GM19193 (cell line): ENCODE results near the gene SND1.

Source experiments
- POLR2A ChIP-seq: IDR thresholded peaks from 4 replicates; pipeline ENCODE4 v1.6.1; 2011; ENCODE audit not compliant: insufficient read depth, insufficient read length; ENCODE audit errors: extremely low read depth

SND1 gene

GRCh38 chr7:127760436-127761031, 108.5 kb downstream of the SND1 start:
- TF ChIP-seq POLR2A = no peak

- TF ChIP-seq POLR2A = no peak
These were observed 109.2 kb downstream of the SND1 start for GRCh38 chr7:127761196-127761595.

GRCh38 chr7:127764681-127765080, 112.7 kb downstream of the SND1 start:
- no peak for TF ChIP-seq POLR2A

GRCh38 chr7:127765150-127765549, 113.2 kb downstream of the SND1 start:
- TF ChIP-seq POLR2A = no peak

GRCh38 chr7:127766831-127767459, 115.0 kb downstream of the SND1 start:
- no peak for TF ChIP-seq POLR2A

- TF ChIP-seq POLR2A = no peak
These were observed 116.2 kb downstream of the SND1 start for GRCh38 chr7:127768241-127768640.

GRCh38 chr7:127769137-127769536, 117.1 kb downstream of the SND1 start:
- TF ChIP-seq POLR2A = no peak

GRCh38 chr7:127769696-127770400, 117.9 kb downstream of the SND1 start:
- no peak for TF ChIP-seq POLR2A

- no peak for TF ChIP-seq POLR2A
These were observed 118.9 kb downstream of the SND1 start for GRCh38 chr7:127770885-127771284.

- TF ChIP-seq POLR2A = no peak
These were observed 119.7 kb downstream of the SND1 start for GRCh38 chr7:127771707-127772106.

GRCh38 chr7:127776776-127777386, 124.9 kb downstream of the SND1 start:
- no peak for TF ChIP-seq POLR2A

GRCh38 chr7:127780489-127780888, 128.5 kb downstream of the SND1 start:
- no peak for TF ChIP-seq POLR2A

GRCh38 chr7:127781081-127781480, 129.1 kb downstream of the SND1 start:
- no peak for TF ChIP-seq POLR2A

GRCh38 chr7:127782075-127782474, 130.1 kb downstream of the SND1 start:
- TF ChIP-seq POLR2A = no peak
